GM21447 (cell line): Measurements from ENCODE around the gene TMEM115.

Experiments used
- ATAC-seq: cut with Tn5 transposase; IDR thresholded peaks from one replicate; pipeline ENCODE4 v1.9.1; 2021; ENCODE audit not compliant: unreplicated experiment

The TMEM115 gene

GRCh38 chr3:50378757-50379156 is 19.4 kb upstream of the TMEM115 start:
- no peak for ATAC-seq

DNA sequence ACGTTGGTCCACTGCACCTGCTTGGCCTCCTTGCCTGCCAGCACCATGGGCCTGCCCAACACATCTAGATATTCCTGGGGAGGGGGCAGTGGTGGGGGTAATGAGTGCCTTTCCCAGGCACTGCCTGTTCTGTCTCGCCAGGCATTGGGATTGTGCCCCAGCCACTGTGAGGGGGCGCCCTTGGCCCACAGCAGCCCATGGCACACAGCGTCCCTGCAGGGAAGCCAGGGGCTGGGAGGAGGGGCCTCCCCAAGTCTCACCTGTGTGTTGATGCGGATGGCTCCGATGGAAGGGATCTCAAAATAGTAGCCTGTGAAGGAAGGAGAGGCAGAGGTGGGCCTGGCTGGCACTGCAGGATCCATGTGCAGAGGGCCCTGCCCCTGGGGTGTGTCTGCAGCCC is 18.7 kb upstream of the TMEM115 start:
- ATAC-seq = no peak

DNA sequence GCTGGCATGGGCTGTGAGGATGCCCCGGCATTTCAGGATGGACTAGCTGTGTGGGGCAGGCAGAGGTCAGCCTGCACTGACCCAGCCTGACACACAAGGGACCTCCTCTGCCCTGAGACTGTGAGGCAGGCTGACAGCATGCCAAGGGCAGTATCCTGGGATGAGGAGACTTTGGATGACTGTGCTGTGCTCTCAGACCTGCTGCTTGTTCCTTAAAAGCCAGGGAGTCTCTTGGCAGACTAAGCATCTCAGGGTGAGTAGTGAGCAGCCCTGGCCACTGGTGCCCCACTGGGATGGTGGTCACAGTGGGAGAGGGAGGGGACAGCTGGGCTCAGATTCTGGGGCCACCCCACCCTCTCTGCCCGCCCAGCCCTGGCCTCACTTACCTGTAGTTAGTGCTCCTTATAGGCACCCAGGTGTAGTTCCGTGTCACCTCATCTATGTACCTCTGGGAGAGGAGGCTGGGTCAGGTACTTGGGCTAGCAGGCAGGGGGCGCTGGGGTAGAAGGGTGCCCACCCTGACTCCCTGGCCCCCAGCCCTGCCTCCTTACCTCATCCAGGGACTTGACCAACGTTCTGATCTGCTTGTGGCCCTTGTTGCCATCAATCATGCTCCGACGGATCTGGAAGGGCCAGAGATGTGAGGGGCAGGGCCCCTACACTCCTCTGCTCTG is 16.1 kb upstream of the TMEM115 start:
- ATAC-seq = no peak

DNA sequence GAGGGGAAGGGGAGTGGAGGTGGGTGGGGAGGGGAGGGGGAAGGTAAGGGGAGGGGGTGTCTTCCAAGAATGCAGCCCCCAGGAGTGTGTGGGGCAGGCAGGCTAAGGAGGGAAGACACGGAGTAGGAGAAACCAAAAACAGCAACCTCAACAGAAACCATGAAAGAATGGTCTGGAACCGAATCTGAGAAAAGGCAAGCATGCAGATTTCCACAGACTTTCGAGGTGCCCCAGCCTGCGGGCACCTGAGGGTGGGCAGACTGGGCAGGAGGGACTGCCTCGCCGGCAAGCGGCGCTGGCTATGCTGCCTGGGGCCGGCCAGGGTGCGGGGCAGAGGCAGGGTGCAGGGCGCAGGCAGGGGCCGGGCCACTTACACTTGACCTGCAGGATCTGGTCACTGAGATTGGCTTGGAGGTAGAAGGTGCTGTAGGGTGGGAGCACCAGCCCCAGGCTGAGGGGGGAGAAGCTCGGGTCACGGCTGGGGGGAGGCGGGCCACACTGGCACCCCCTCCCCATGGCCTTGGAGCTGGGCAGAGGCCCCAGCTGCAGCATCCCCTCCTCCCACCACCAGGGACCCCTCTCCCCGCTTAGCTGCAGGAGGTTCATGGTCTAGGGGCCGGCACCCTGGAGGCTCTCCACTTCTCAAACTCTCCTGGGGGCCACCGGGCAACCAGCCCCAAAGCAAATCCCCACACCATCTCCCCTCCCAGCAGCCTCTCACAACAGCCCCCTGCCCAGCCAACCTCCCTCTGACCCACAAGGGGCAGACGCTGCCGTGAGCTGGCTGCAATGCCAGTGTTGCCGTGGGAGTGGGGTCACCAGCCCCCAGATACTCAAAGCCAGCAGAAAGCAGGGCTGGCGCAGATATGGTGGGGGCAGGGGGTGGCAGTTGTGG is 15.3 kb upstream of the TMEM115 start:
- no peak for ATAC-seq

DNA sequence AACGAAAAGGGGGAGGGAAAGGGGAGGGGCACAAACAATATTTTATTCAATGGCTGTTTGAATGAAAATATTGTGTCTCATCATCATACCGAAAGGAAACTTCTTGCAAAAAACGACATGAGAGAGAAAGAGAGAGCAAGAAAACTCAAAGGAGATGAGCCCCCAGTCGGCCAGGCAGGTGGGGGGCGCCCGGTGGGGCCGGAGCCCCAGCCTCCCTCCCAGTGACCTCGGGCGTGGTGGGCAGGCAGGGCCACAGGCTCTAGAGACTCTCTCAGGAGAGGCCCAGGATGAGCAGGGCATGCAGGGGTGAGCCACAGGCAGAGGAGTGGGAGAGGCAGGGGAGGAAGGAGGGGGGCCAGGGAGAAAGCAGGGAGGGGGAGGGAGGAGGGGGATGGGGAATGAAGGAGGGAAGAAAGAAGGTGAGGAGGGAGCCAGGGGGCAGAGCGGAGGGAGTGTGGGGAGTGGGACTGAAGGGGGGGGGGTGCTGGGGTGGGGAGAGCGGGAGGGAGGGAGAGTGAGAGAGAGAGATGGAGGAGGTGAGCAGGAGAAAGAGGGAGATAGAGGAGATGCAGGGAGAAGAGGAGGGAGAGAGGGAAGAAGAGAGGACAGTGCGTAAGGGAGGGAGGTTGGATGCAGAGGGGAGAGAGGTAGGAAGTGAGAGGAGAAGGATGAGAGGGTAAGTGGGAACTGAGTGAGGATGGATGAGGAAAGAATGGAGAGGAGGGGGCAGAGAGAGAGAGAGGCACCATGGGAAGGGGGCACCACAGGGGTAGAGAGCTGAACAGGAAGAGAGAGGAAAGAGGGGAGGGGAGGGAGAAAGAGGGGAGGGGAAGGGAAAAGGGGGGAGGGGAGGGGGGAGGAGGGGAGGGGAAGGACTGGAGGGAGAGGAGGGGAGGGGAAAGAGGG is 14.1 kb upstream of the TMEM115 start:
- ATAC-seq = no peak

DNA sequence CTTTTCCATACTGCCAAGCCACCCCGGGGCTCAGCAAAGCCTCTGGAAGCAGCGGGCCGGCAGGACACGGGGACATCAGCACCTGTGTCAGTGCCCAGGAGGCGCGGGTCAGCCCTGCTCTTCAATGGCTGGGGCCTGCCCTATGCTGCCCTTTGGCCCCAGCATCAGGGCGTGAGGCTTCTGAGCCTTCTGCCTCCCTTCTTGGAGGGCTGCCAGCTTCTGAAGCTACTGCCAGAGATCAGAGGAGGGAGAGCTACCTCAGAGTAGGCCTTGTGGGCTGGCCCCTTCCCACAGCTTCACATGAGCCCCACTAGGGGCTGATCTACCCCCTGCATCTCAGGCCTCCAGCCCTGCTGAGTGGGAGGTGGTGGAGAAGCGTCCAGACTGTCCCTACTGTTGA is 13.0 kb upstream of the TMEM115 start:
- ATAC-seq = no peak

DNA sequence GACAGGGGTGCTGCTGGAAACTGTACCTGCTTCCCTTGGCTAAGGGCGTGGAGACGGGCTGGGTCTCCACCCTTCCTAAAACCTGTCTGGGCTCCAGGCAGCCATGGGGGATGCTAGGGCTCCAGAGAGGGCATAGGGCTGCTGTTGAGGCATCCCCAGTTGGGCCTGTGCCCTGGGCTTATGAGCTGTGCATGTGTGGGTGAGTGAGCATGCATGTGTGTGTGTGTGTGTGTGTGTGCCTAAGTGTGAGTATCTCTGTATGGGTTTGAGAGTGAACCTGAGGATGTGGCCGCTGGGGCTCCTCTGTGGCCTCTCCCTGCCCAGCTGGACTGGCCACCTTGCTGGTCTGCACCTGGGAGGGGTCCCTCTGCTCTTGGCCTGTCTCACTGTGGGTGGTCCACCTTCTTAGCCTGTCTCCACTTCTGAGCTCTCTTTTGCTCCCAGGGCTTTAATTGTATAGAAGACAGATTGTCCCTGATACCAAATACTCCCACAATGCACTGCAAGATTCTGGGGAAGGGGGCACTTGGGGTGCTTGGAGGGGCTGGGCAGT is 11.9 kb upstream of the TMEM115 start:
- ATAC-seq = no peak

GRCh38 chr3:50370594-50370993 is 11.3 kb upstream of the TMEM115 start:
- no peak for ATAC-seq

DNA sequence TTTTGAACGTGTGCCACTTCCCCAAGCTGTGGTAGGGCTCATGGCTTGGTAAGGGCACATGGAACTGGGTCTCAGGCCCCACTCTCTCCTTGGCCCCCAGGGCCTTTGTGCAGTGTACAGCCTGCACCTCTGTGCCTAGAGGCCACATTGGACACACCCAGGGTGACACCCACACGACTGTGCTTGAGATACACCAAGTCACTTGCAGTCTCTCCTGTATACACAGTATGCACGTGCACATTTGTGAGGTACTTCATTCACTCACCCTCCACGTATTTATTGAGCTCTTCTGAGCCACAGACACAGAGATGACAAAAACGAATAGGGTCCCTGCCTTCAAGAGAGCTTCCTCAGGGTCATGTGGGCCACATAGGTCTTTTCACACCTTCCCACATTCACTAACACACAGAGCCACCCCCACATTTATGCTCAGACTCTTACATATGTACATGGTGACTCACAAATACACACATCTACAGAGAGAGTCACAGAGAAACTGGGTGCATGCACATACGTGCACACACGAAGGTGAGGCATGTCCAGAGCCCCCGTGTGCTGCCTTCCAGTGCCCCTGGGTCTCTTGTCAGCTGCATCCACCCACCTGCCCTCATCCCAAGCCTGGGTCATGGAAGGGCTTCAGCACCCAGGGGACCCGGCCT is 9.8 kb upstream of the TMEM115 start:
- ATAC-seq = no peak

DNA sequence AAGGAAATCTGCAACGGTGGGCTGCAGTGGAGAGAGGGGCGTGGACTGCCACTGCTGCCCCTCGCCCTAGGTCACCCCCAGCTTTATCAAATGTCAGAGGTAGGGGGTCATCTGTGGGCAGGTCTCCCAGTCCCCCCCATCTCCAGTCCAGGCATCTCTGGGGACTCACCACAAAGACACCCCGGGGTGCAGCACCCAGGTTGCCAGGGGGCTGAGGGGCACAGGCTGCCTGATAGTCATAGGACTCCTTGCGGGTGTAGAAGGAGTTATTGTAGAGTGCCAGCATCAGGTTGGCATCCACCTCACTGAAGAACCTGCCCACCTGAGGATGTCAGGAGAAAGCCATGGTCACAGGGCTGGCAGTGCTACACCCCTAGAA is 6.5 kb upstream of the TMEM115 start:
- ATAC-seq = no peak

GRCh38 chr3:50365080-50365841 is 5.9 kb upstream of the TMEM115 start:
- peak; percentile 86 for ATAC-seq

DNA sequence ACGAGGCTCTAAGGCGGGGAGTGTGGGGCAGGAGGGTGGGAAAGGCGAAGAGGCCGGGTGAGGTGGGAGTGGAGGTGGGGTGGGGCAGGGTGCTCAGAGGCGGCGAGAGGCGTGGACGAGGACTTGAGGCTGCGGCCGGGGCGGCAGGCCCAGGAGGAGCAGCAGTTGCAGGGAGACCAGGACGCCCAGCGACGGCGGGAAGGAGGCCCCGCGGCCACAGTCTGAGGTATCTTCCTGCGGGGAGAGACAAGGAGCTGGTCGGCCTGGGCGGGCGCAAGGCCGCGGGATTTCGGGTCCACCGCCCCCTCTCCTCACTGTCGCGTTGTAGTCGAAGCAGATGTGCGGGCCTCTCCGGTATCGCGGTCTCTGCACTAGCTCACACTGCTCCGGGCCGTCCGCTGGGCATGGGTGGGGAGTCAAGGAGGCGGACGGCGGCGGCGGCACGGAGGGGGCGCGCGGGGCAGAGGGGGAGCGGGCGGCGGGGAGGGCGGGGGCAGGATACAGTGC is 5.3 kb upstream of the TMEM115 start:
- ATAC-seq = peak; percentile 11

GRCh38 chr3:50359760-50360110 is 414 bp upstream of the TMEM115 start:
- ATAC-seq = peak; percentile 9

- no peak for ATAC-seq
Observed at GRCh38 chr3:50358355-50358910, 888 bp downstream of the TMEM115 start.

- no peak for ATAC-seq
Observed at GRCh38 chr3:50357481-50357880, 1.8 kb downstream of the TMEM115 start.

DNA sequence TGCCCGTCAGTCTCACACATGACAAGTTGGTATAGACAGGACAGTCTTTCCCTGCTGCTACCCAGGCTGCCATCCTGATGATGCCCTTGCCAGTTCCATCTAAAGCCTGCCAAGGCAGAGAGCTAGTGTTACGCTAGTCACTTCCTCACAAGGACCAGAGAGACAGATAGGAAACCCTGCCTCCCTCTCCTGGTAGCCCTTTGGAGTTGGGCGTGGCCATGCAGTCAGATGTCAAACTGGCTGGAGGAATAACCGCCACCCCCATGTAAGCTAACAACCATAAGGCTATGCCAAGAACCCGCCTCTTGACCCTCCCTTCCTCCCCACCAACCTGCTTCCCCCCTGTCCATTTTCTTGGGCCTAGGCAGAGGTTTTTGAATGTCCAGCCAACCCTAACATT is 2.8 kb downstream of the TMEM115 start:
- no peak for ATAC-seq

- ATAC-seq = no peak
Observed at GRCh38 chr3:50355829-50356552, 3.3 kb downstream of the TMEM115 start.

- ATAC-seq = no peak
Observed at GRCh38 chr3:50354850-50355249, 4.5 kb downstream of the TMEM115 start.
